Activated CD4-positive, alpha-beta T cell treated with anti-CD3 and anti-CD28 coated beads, Interleukin-2, amount 50 U/mL, for 1 hour (primary cell): Measurements from ENCODE around the gene CEACAM6.
"Not testable (repeated sequence)": the region's sequence is repeated elsewhere in the genome, so short reads cannot be mapped to it uniquely, and the experiment has no call there.

ENCODE experiments used
- DNase-seq: peaks from one replicate; pipeline ENCODE4 v3.0.0-alpha.2; 2020

The CEACAM6 gene

GRCh38 chr19:41755328-41755913 is at the start of gene CEACAM6:
TSS of gene CEACAM6 (plus strand) at chr19:41755530. CDS start at chr19:41755639, 109 bp downstream.
- no peak for DNase-seq

DNA sequence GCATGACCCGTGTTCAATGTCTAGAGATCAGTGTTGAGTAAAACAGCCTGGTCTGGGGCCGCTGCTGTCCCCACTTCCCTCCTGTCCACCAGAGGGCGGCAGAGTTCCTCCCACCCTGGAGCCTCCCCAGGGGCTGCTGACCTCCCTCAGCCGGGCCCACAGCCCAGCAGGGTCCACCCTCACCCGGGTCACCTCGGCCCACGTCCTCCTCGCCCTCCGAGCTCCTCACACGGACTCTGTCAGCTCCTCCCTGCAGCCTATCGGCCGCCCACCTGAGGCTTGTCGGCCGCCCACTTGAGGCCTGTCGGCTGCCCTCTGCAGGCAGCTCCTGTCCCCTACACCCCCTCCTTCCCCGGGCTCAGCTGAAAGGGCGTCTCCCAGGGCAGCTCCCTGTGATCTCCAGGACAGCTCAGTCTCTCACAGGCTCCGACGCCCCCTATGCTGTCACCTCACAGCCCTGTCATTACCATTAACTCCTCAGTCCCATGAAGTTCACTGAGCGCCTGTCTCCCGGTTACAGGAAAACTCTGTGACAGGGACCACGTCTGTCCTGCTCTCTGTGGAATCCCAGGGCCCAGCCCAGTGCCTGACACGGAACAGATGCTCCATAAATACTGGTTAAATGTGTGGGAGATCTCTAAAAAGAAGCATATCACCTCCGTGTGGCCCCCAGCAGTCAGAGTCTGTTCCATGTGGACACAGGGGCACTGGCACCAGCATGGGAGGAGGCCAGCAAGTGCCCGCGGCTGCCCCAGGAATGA is 48.4 kb upstream of the CEACAM6 start:
- DNase-seq, result peak; percentile 69

- no peak for DNase-seq
These were observed 47.9 kb upstream of the CEACAM6 start for GRCh38 chr19:41707502-41707812.

DNA sequence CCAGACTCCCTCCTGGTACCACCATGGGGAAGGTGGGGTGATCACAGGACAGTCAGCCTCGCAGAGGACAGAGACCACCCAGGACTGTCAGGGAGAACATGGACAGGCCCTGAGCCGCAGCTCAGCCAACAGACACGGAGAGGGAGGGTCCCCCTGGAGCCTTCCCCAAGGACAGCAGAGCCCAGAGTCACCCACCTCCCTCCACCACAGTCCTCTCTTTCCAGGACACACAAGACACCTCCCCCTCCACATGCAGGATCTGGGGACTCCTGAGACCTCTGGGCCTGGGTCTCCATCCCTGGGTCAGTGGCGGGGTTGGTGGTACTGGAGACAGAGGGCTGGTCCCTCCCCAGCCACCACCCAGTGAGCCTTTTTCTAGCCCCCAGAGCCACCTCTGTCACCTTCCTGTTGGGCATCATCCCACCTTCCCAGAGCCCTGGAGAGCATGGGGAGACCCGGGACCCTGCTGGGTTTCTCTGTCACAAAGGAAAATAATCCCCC is 47.4 kb upstream of the CEACAM6 start:
- DNase-seq, result no peak

- DNase-seq, result no peak
These were observed 46.8 kb upstream of the CEACAM6 start, which contains the start of gene CEACAM5 for GRCh38 chr19:41708481-41708880. TSS of gene CEACAM5 (plus strand) at chr19:41708626. CDS start at chr19:41708732, 106 bp downstream.

DNA sequence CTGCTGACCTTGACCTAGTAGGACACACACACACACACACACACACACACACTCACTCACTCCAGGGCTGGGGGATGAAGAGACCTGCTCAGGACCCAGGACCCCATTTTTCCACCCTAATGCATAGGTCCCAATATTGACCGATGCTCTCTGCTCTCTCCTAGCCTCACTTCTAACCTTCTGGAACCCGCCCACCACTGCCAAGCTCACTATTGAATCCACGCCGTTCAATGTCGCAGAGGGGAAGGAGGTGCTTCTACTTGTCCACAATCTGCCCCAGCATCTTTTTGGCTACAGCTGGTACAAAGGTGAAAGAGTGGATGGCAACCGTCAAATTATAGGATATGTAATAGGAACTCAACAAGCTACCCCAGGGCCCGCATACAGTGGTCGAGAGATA is 45.8 kb upstream of the CEACAM6 start:
- DNase-seq, result not testable (repeated sequence)

GRCh38 chr19:41709951-41710645 is 45.2 kb upstream of the CEACAM6 start:
- no peak for DNase-seq

- no peak for DNase-seq
These were observed 43.7 kb upstream of the CEACAM6 start for GRCh38 chr19:41711376-41712261.

- no peak for DNase-seq
These were observed 40.7 kb upstream of the CEACAM6 start for GRCh38 chr19:41714598-41714997.

- DNase-seq, result no peak
These were observed 36.6 kb upstream of the CEACAM6 start for GRCh38 chr19:41718761-41719160.

- DNase-seq, result no peak
These were observed 35.2 kb upstream of the CEACAM6 start for GRCh38 chr19:41720103-41720502.

DNA sequence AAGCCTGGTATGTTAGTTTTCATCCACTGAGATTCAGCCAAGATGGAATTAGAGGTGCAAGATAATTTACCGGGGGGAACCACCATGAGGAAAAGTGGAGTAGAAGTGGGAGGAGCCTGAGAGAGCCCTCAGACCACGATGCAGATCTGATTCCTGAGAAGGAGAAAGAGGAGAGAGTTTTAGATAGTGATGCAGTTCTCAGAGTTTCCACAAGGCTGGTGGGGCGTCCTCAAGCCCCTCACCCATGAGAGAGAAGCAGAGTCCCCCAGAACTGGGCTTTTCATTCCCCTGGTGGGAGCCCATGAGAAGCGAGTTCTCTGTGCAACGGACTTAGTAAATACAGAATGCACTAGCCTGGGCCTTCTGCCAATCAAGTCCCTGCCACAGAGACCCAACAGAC is 28.8 kb upstream of the CEACAM6 start:
- no peak for DNase-seq

DNA sequence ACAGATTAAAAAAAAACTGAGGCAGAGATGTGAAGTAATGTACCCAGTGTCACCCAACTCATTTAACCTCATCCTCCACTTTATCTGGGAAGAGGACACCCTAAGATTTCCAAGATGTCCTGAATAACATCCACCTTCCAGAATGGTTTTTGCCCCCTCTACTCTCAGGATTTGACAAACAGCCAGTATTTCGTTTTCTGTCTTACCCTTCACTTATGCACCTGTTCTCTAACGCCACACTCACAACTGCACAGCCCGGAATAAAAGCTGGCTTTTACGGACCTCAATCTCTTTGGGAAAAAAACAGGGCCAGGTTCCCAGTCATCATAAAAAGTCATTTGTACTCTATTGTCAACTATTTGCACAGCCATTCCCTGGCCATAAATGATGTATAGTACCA is 21.2 kb upstream of the CEACAM6 start:
- DNase-seq, result no peak

DNA sequence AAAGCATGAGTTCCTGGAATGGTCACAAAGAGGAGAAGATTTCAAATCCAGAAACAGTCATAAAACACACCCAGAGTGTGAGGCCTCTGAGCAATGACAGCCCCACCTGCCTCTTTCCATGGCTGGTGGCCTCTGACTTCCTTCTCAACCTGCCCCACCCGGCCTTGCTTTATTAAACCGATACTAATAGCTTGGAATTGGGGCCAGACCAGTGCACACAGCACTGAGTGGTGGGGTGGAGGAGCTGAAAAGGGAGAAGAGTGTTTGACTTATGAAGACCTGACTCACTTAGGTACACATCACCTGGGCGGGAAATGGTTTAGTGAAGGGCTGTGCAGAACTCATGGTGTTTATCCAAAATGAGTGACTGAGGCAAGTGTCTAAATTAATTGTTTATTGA is 20.7 kb upstream of the CEACAM6 start:
- no peak for DNase-seq

GRCh38 chr19:41735071-41735600 is 20.2 kb upstream of the CEACAM6 start:
- no peak for DNase-seq

DNA sequence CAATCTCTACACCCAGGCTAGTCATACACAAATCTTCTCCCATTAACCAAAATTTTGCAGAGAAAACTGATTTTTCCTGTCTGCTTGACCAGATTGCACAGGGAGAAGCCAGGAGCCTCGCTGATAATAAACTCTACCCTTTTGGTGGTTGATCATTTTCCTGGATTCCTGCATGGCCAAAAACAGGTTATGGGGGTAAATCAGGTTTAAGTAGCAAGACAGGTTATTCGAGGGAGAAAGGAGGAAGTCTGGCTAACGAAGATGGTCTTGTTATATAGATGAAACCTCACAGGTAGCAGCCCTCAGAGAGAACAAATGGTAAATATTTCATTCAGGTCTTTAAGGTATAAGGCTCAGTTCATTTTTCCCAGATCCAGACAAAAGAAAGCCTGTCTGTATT is 16.0 kb upstream of the CEACAM6 start:
- no peak for DNase-seq

- no peak for DNase-seq
These were observed 14.7 kb upstream of the CEACAM6 start for GRCh38 chr19:41740415-41741243.

DNA sequence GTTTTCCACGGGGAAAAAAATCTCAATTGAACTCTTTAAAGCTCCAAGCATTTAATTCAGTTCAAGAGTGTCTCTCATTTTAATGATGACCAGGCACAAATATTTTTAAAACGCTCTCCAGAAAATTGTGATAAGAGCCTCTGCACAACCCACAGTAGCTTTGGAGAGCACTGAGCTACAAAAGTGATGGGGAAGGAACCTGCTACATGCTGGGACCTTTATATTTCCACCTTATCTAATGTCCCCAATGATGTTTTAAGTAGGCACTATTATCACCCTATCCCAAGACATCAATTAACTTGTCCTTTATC is 14.1 kb upstream of the CEACAM6 start:
- no peak for DNase-seq

- no peak for DNase-seq
These were observed 10.5 kb upstream of the CEACAM6 start for GRCh38 chr19:41744850-41745249.

DNA sequence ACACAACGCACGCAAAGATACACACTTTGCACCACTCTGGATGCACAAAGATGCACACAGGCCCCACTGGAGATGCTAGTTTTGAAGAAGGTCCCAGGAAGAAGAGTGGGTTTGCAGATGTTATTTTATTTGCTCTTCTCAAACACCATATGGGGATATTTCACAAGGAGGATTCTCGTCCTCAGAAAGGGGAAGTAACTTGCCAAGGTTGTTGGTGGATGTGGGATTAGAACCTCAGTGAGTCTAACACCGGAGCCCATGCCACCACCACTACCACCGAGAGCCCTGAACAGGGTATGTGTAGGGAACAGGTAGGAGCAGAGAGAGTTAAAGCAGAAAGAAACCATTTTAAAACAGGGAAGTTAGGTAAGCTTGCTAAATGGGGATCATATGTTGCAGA is 9.6 kb upstream of the CEACAM6 start:
- no peak for DNase-seq

DNA sequence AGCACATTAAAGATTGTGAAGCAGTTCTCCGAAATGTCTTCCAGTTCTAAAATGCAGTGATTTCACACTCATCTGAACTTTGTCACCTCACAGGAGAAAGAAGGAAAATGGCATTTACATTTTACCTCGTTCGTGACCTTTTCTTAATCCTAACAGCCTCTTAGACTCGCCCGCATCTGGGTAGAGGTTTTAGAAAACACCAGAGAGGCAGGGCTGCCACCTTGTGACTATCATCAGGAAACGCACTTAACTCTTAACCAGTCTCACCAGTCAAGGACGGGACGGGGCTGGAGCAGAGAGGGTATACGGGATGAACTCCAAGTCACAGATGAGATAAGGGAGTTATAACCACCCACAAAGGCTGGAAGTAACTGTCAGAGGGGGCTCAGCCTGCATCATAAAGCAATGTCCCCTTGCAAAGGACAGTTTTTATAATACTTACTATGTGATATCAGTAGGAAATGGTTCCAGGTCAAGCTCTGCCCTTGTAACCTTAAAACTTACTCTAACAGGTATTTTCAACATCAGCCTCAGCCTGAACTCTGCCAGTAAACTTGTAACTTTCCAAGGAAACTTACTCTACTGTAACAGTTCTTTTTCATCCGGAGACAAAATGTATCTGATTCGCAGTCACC is 8.6 kb upstream of the CEACAM6 start:
- DNase-seq, result peak; percentile 27
